HG02981 (cell line): ENCODE data around the gene MCCC1.

Experiments
- ATAC-seq: cut with Tn5 transposase; IDR thresholded peaks from one replicate; pipeline ENCODE4 v1.9.1; 2021; ENCODE audit warnings: mild to moderate bottlenecking, moderate library complexity; ENCODE audit not compliant: unreplicated experiment

MCCC1 gene

GRCh38 chr3:182989566-182989965 lies 109.7 kb downstream of the MCCC1 start:
- ATAC-seq: no peak

- ATAC-seq: no peak
These were observed 113.3 kb downstream of the MCCC1 start for GRCh38 chr3:182986021-182986420.

GRCh38 chr3:182983876-182984275 lies 115.4 kb downstream of the MCCC1 start:
- no peak for ATAC-seq

GRCh38 chr3:182981038-182981380 lies 118.3 kb downstream of the MCCC1 start:
- ATAC-seq: no peak

GRCh38 chr3:182980204-182981037 lies 118.9 kb downstream of the MCCC1 start, which contains the start of gene DCUN1D1:
TSS of gene DCUN1D1 (minus strand) at chr3:182980538. CDS start at chr3:182980489, 49 bp downstream.
- peak; percentile 81 for ATAC-seq

- peak; percentile 10 for ATAC-seq
These were observed 119.6 kb downstream of the MCCC1 start for GRCh38 chr3:182979674-182980191.

- ATAC-seq: no peak
These were observed 120.1 kb downstream of the MCCC1 start for GRCh38 chr3:182979103-182979673.

- no peak for ATAC-seq
These were observed 120.9 kb downstream of the MCCC1 start for GRCh38 chr3:182978387-182978786.

- no peak for ATAC-seq
These were observed 126.2 kb downstream of the MCCC1 start for GRCh38 chr3:182973047-182973446.

- no peak for ATAC-seq
These were observed 126.9 kb downstream of the MCCC1 start for GRCh38 chr3:182972387-182972786.

GRCh38 chr3:182971637-182972036 lies 127.7 kb downstream of the MCCC1 start:
- no peak for ATAC-seq

GRCh38 chr3:182970811-182971418 lies 128.4 kb downstream of the MCCC1 start:
- no peak for ATAC-seq

GRCh38 chr3:182969853-182970252 lies 129.4 kb downstream of the MCCC1 start:
- no peak for ATAC-seq

GRCh38 chr3:182969277-182969676 lies 130.0 kb downstream of the MCCC1 start:
- ATAC-seq: no peak

GRCh38 chr3:182967218-182968204 lies 131.8 kb downstream of the MCCC1 start:
- peak; percentile 55 for ATAC-seq

GRCh38 chr3:182965861-182966366 lies 133.4 kb downstream of the MCCC1 start:
- ATAC-seq: no peak
